ENCODE data around the gene RTKN2. TPM values are rescaled to one million over a fixed set of nuclear protein-coding genes. Genes with fewer than 3 reads are reported as not detected.
A peak's percentile ranks its signal among the peaks of the same experiment; 100 is the strongest.

RTKN2 gene
- total and polyA plus RNA-seq, 10 of the 15 experiments (the other 5 are each of a cell fraction or from before 2014, with no cell fraction given), result 0.10 TPM; not detected in 9

- Histone ChIP-seq H4K20me1 (ENCODE audit: control insufficient read depth, insufficient read depth) (no peaks in the 10 kb centered on the region), H3K9me3 (replicated peaks; ENCODE audit: control insufficient read depth, insufficient read depth, low read length) (no peaks in the 10 kb centered on the region; the same call in none of the 3 replicates), H3K27me3 (replicated peaks in 1 of 2; ENCODE audit: control insufficient read depth in 2 of 2, insufficient read depth in 2 of 2, low read length in 1 of 2) (no peaks in the 10 kb centered on the region), H3K36me3 (ENCODE audit: control insufficient read depth in 2 of 2, insufficient read depth in 2 of 2, low read length in 1 of 2) (no peaks in the 10 kb centered on the region), H3K4me3 (no peak overlapping the region), H3K4me2 (ENCODE audit: control insufficient read depth, insufficient read depth) (peak overlapping the region; percentile 40), H2AFZ (ENCODE audit: control insufficient read depth, low read depth, low read length) (peak overlapping the region; percentile 70), H3K9ac (ENCODE audit: control insufficient read depth, insufficient read depth, low read length) (no peak overlapping the region), H3K4me1 (ENCODE audit: control insufficient read depth, insufficient read depth, low read length) (peaks cover 14% of the 10 kb centered on the region; the same call in 1 of the 2 replicates), H3K79me2 (ENCODE audit: control insufficient read depth, insufficient read depth, low read length) (no peaks in the 10 kb centered on the region), H3K27ac (ENCODE audit: control insufficient read depth, insufficient read depth) (peak overlapping the region; percentile 41)
- under 1% methylated on average over 4 of the region's 4 CpGs for WGBS (ENCODE audit: insufficient coverage, insufficient replicate concordance, low lambda C conversion rate, missing lambda C conversion rate)
- DNase-seq (ENCODE audit: low read depth, low spot score) (peak; percentile 54), ATAC-seq (peak; percentile 100), FAIRE-seq (peak; percentile 73)
- ChIA-PET POLR2A (no interaction called here), SMC1A (ENCODE audit: uncharacterized antibody, unreplicated experiment) (no interaction called here), RAD21 (ENCODE audit: unreplicated experiment) (no interaction called here), CTCF (no interaction called here)
- no TSS peak for BruUV-seq (replicated peaks)
- in situ Hi-C loops (cut with MboI), result no loop called here
- intact Hi-C loops (cut with micrococcal nuclease; ENCODE audit: unreplicated experiment), result loop anchor here (5.0 kb wide), 1 partner anchor 59 kb away; no protein-coding TSS in a partner anchor
- TF ChIP-seq KDM1A (IDR thresholded peaks at IDR 0.05; ENCODE audit: borderline replicate concordance) (no peak), ZNF622 (IDR thresholded peaks at IDR 0.05) (no peak), IKZF1 (conservative IDR thresholded peaks at IDR 0.05) (0 out of 2 replicates have a peak, but pooled peaks have one; percentile 27), TCF7 (IDR thresholded peaks at IDR 0.05; ENCODE audit: borderline replicate concordance) (no peak), REST (IDR thresholded peaks at IDR 0.05; ENCODE audit: low read depth, low read length) (no peak), ETV6 (conservative IDR thresholded peaks at IDR 0.05 in 1 of 2, IDR thresholded peaks at IDR 0.05 in 1 of 2; ENCODE audit: borderline replicate concordance in 1 of 2, low read depth in 1 of 2) (peak in 1 of 2 experiments; percentile 48; a peak in 1 of 4 replicates), RFX5 (IDR thresholded peaks at IDR 0.05; ENCODE audit: low read depth, low read length) (no peak), NRF1 (conservative IDR thresholded peaks at IDR 0.05; ENCODE audit: low read depth, low read length) (no peak), STAT3 (IDR thresholded peaks at IDR 0.05; ENCODE audit: low read depth, low read length) (no peak), POU2F2 (IDR thresholded peaks at IDR 0.05; ENCODE audit: borderline replicate concordance, low read depth, low read length) (peak; percentile 59; the same call in 1 of the 3 replicates), EP300 (IDR thresholded peaks at IDR 0.05; ENCODE audit: borderline replicate concordance in 1 of 2, control insufficient read depth in 1 of 2, low read depth in 2 of 2, low read length in 2 of 2) (peak in 1 of 2 experiments; percentile 73; a peak in 2 of 4 replicates), ZZZ3 (IDR thresholded peaks at IDR 0.05; ENCODE audit: control insufficient read depth, insufficient read length, low read depth) (no peak), CBX5 (IDR thresholded peaks at IDR 0.05; ENCODE audit: low read depth) (no peak), E2F4 (IDR thresholded peaks at IDR 0.05; ENCODE audit: low read depth, low read length) (no peak), BCL3 (IDR thresholded peaks at IDR 0.05; ENCODE audit: borderline replicate concordance, insufficient read depth, low read depth, low read length, poor library complexity, severe bottlenecking) (no peak), SREBF2 (IDR thresholded peaks at IDR 0.05; ENCODE audit: low read length) (no peak)
Measured at GRCh38 chr10:62166331-62167131, 102.1 kb downstream of the RTKN2 start.
